GM19324 (cell line): ENCODE results near the gene SLC2A10.
"Not testable (repeated sequence)": the region's sequence is repeated elsewhere in the genome, so short reads cannot be mapped to it uniquely, and the experiment has no call there.

Source experiments
- ATAC-seq: cut with Tn5 transposase; IDR thresholded peaks from one replicate; pipeline ENCODE4 v1.9.1; 2021; ENCODE audit warnings: mild to moderate bottlenecking, moderate library complexity; ENCODE audit not compliant: unreplicated experiment, low FRiP score

The SLC2A10 gene

DNA sequence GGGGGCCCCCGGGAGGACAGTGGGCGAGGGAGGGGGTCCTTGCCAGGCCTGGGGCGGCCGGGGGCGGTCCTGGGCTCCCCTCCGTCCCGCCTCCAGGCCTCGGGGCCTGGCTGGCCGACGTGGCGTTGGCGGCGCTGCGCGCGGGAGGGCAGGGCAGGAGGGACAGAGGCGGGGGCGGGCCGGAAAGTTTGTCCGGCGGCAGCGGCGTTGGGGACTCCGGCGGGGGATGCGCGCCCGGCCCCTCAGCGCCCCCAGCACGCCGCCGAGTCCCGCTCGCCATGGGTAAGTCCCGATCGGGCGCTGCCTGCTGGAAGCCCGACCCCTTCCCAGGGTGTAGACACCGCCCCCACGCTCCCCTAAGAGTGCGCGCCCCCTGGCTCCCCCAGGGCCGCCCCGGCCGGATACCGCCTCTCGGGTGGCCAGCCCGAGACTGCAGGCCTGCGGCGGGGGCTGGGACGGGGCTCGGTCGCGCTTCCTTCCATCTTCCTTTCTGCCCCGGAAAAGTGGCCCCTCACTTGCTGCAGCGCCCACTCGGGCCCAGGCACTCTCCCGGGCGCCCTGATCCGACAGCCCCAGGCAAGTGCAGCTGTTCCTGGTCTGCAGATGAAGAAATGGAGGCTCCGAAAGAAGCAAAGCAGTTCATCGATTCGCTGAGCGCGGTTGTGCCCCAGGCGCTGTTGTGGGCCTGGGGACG, at the start of gene SLC2A10:
Gene SLC2A10 (plus strand): TSS at position 191 of the 694 bp plus-strand sequence. CDS start 88 bp downstream, at position 279.
- no peak for ATAC-seq

DNA sequence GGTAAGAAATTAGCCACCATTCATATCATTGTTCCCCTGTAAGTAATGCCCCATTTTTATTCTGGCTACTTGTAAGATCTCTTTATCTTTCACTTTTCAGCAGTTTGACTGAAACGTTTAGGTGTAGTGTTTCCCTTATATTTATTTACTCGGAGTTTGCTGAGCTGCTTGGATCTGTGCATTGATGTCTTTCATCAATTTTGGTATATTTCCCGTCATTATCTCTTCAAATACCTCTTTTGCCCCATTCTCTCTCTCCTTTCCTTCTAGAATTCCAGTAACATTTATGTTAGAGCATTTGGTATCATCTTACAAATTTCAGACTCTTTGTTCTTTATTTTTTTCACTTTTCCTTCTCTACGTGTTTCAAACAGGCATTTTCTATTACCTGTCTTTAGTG, 49.0 kb upstream of the SLC2A10 start:
- ATAC-seq, result no peak

DNA sequence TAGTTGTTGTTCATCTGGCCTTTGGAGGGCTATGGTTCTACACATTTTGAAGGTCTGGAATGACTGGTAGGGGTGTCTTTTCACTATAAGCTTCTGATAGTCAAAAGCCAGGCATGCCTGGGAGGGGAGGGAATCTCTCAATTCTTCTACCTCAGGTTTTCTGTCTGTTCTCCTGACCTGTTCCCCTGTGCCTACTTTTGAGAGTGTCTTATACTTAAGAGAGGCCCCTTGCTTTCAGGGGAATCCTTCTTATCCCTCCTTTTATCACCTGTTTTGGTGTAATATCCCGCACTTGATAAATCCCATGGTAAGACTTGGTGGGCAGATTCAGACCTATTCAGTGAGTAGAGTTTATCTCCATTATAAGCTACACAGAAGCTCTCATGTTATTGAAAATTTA, 47.8 kb upstream of the SLC2A10 start:
- no peak for ATAC-seq

DNA sequence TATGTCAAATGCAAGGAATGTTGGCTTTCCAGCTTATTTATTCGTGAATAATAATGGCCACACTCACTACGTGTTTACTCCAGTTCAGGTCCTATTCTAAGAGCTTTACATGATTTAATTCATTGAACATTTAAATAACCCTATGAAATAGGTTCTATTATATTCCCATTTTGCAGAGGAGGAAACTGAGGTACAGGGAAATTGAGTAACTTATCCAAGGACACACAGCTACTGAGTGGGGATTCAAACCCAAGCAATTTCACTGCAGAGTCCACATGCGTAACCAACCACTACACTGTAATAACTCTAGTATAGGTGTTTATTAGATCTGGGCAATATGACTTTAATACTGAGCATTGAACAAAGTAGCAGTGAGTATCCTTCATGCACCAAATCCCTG, 45.9 kb upstream of the SLC2A10 start:
- ATAC-seq, result no peak

DNA sequence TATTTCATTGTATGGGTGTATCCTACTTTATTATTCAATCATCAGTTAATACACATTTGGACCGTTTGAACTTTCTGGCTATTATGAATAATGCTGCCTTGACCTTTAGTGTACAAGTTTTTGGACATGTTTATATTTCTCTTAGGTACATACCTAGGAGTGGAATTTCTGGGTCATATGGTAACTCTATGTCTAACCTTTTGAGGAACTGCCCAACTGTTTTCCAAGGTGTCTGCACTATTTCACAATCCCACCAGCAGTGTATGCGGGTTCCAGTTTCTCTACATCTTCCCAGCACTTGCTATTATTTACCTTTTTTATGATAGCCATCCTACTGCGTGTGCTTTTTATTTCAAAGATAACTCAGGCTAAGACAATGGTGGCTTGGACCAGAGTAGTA, 43.8 kb upstream of the SLC2A10 start:
- no peak for ATAC-seq

DNA sequence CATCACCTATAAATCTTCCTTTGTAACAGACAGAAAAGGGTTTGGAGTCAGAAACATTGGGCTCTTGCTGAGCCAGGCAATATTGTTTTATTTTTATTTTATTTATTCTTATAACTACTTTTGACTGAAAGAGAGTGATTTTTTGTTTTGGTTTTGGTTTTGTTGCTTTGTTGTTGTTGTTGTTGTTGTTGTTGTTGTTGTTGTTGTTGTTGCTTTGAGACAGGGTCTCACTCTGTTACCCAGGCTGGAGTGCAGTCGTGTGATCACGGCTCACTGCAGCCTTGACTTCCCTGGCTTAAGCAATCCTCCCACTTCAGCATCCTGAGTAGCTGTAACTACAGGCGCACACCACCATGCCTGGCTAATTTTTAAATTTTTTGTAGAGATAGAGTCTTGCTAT, 43.1 kb upstream of the SLC2A10 start:
- no peak for ATAC-seq

DNA sequence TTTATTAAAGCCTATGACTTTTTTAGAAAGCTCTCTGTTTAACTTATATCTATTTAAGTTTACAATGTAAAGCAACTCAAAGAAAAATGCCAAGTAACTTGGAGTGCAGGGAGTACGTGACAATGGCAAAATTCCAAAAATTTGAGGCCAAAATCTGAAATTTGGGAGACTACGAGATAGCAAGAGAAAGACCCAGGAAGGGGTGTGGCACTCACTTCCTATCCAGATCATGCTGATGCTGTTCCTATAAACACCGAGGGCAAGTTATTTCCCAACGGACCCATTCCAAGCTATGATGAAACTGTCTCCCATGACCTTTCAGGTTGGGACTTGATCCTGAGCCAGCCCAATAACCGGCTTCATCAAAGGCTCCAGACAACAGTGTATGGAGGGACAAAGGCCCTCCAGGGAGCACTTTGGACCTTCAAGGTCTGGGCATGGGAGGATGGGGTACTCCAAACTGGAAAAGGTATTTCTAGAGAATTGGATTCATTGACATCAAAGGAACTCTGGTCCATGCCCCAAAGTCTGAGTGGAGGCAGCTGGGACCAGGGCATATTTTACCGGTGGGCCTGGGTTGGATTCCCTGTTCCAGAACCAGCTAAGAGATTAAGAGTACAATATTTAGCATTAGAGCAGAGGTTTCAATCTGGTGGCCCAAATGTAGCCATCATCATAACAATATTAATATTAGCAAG, 42.5 kb upstream of the SLC2A10 start:
- no peak for ATAC-seq

DNA sequence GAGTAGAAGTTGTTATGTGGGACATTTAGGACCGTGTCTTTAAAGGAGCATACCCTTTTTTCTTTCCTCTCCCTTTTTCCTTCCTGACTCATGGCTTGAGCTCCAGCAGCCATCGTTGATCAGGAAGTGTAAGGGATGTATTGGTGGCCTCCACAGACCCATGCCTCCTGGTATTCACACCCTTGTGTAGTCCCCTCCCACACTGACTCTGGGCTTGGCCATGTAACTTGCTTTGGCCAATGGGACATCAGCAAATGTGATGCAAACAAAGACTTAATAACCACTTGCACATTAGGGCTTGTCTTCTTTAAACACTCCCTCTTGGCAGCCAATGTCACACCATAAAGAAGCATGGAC, 39.2 kb upstream of the SLC2A10 start:
- no peak for ATAC-seq

DNA sequence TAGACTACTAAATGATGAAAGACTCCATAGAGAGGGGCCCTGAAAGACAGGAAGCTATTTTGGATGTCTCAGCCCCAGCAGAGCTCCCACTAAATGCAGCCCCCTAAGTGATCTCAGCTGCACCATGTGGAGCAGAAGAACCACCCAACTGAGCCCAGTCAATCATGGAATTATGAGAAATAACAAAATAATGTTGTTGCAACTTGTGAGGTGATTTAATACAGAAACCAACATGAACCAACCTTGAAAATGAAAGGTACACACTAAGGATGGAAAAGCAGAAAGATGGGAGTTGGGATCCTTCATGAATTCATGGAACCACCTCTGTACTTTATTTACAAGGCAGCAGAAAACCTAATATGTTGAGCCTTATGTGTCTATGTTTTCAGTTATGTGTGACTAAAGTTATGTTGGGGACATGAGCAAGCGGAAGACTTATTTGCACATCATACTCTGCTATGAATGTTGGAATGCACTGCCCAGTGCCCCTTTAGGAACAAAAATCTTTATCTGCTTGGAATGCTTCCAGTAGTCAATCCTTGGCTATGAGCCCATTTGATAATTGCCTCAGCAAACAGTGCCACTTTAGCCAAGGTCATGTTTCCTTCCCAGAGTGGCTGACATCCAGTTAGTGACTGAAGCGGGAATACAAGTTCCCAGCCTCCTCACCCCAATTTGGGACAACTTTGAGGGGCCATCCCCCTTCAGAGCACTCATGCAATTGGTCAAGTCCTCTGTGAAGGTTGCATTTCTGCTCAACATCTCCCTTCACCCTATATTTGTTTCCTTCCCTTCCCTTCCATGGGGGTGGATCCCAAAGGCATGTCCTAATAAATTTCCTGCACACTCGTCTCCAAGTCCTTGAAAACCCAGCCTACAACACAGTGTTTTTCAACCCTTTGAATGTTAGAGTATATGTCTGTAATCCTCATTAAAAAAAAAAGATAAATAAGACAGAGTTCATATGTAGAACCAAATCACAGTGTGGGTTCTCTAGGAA, 38.6 kb upstream of the SLC2A10 start:
- ATAC-seq, result no peak

DNA sequence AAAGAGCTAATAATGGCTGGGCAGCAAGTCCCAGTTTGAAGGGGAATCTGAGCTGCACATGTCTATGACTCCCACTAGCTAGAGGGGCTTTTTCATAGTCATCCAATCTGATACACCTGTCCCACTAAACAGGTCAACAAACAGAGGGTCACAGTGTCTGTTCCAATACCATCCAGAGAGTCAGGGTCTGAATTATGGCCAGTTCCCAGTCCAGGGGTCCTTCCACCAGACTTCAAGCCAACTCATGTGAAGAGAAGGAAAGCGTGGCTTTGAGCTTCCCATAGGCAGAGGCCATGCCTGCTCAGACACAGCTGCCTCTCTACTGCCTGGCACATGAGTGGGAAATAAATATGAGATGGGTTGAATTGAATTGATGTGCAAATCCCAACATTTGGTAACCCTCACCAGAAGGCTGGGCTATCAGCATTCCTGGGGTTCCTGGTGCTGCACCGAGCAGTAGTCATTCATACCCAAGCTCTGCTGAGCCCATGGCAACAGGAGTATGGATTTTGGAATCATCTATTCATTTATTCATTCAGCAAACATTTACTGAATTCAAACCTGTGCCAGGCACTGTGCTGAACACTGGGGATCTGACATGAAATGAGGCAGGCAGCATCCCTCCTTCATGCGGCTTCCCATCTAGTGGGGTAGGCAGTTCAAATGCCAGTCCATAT, 37.4 kb upstream of the SLC2A10 start:
- no peak for ATAC-seq

DNA sequence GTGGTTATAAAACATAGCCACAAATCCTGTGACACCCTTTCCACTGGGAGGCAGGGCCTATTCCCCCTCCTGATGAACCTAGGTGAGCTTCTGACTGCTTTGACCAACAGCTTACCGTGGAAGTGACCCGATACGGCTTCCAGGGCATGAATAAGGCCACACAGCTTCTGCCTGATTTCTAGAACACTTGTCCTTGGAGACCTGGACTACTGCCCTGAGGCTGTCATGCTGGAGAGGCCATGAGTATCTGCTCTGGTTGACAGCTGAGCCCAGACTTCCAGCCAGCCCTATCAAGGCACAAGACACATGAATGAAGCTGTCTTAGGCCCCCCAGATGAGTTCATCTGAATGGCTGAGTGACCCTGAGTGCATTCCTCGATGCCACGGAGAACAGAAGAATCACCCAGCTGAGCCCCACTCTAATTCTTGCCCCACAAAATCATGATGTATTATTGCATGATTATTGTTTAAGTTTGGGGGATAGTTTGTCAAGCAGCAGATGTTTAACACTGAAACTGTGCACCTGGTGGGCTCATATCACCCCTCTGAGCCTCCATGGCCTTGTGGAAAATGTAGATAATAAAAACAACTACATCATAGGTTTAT, 36.8 kb upstream of the SLC2A10 start:
- no peak for ATAC-seq

DNA sequence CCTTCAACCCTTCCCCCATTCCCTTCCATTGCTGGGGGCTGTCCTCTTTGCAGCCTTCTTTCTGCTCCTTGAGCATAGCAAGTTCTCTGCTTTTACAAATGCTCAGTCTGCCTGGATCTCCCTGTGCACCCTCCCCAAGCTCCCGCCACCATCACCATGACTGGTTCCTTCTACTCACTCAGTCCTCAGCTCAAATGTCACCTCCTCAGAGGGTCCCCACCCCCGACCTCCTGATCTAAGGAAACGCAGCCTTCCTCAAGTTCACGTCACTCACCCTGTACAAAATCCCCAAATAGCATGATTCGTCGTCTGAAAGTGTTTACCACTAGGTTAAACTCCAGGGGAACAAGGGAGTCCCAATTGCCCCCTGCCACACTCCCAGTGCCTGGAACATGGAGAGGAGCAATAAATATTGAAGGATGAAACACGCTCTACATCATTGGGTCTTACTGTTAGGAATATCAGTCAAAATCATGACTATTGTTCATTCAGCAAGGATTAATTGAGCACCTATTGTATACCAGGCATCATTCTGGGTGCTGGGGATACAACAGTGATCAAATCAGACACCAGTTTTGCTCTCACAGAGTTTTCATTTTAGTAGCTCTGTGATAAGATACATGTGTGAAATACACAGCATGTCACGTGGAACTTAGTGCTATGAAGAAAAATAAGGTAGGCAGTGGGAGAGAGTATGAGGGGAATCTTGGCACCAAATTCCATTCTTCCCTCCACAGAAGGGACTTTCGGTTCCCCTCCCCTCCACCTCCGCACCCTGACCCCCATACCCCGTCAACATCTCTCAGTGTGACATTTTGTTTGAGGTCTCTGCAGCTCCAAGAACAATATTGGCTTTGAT, 35.8 kb upstream of the SLC2A10 start:
- no peak for ATAC-seq

DNA sequence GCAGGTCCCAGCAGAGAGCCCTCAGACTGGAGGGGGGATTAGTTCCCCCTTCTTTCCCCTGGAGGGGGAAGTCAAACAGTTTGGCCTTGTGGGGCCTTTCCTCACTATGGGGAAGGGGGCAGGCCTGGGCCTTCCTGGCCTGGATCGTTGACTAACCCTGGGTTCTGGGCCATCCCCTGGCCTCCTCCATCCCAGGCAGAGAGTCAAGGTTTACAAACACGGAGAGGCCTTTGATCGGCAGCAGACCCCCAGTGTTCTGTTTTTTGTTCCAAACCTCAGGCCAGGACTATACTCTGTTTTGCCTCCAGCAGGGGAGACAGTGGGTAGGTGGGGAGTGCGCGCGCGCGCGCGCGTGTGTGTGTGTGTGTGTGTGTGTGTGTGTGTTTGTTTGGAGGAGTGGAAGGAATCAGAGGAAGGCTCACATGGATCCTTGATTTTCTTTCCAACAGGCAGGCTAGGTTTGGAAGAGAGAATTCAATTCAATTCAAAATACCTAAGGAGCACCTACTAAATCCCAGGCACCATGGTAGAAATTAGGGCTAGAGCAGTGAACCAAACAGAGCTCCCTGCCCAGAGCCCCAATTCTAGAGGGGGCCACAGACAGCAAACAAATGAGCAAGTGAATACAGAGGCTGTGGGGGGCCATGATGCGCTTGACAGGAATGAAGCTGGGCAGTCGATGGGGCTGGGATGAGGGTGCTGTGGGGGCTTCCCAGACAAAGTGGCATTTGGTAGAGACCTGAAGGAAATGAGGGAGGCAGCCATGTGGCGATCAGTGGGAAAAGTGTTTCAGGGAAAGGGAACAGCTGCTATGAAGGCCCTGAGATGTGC, 35.0 kb upstream of the SLC2A10 start:
- ATAC-seq, result no peak

DNA sequence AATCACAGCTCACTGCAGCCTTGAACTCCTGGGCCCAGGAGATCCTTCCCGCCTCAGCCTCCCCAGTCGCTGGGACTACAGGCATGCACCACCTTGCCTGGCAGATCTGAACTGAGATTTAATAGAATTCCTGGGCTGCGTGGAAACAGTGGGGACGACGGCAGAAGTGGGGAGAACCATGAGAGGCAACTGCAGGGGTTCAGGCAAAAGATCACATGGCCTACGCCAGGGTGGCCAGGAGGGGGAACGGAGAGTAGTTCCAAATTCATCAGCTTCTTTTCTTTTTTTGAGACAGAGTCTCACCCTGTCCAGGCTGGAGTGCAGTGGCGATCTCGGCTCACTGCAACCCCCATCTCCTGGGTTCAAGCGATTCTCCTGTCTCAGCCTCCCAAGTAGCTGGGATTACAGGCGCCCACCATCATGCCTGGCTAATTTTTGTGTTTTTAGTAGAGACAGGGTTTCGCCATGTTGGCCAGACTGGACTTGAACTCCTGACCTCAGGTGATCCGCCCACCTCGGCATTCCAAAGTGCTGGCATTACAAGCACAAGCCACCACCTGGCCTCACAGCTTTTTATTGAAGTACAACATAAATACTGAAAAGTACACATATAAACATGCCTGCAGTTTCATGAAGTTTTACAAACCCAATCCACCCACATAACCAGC, 32.7 kb upstream of the SLC2A10 start:
- ATAC-seq, result not testable (repeated sequence)

DNA sequence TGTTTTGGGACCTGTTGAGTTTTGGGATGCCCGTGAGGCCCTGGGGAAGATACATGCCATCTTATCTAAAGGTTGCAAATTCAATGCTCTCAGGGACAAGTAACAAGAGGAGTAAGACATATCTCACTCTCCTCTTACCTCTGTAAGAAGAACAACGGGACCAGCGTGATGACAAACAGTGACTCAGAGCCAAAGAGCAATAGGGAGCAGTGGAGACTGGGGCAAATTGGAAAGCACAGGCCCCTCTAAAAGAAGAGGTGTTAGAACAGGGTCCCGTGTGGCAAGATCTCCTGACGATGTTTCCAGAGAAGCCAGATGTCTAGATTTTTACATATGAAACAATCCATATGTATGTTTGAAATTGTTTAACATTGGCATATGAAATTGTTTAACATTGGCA, 31.8 kb upstream of the SLC2A10 start:
- ATAC-seq, result no peak

DNA sequence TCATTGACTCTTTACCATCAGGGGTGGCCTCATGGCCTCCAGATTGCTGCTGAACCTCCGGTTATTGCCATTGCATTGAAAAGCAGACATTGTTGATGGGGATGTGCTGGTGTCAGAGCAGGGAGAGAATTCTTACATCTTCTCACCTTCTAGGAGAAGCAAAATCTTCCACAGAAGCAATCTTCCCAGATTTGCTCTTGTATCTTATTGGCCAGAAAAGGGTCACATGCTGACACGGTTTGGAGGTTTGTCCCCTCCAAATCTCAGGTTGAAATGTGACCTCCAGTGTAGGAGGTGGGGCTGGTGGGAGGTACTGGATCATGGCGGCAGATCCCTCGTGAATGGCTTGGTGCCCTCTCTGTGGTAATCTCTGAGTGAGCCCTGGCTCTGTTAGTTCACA, 30.9 kb upstream of the SLC2A10 start:
- ATAC-seq, result no peak

DNA sequence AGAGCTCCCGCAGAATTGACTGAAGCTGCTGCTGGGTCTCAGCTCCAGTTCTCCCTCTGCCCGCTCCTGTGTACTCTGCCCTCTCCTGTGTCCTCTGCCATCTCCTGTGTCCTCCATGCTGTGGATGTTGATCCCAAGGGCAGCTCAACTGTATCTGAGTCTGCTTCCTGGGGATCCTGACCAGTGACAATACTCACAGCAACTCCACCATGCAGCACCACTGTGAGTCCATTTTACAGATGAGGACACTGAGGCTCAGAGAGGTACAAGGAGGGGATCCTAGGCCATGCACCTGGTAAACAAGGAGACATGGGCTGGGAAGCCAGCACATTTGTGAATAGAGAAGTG, 28.8 kb upstream of the SLC2A10 start:
- ATAC-seq, result no peak
